ENCODE measurements around the gene SSBP2.

DNA sequence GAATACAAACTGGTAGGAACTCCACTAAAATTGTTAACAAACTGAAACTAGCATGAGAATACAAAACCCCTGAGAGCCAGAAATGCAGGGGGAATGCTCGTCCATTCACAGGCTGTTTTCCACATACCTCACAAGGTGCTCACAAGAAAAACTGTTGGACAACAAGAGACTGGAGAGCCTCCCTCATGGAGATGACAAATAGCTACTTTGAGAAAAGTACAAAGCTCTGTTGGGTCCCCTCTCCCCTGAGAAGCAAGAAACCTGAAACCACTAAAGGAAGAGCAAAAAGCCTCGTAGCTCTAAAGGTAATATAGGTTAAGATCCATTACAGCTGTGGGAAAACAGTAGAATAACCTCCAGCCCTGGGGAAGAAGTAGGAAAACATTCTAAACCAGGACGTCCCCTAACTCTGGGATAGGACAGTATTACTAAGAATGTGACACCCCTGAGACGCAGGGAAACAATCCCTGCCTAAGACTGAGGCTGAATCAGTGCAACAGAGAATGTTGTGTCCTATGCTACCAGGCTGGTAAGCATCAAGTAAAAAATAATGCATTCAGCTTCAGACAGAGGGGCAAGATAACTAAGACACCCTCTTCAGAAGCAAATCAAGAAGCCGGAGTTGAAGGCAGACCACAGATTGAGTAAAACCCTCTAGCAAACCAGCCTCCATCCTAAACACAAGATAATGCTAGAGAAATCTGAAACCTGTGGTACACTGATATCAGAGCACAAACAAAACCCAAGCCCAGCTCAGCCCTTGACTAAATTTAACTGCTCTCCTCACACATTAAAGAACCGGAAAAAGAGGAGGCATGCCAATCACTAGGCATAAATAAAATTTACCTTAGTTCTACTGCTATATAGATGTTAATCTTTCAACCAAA is 160.2 kb downstream of the SSBP2 start:
- TF ChIP-seq, protein P1, sequence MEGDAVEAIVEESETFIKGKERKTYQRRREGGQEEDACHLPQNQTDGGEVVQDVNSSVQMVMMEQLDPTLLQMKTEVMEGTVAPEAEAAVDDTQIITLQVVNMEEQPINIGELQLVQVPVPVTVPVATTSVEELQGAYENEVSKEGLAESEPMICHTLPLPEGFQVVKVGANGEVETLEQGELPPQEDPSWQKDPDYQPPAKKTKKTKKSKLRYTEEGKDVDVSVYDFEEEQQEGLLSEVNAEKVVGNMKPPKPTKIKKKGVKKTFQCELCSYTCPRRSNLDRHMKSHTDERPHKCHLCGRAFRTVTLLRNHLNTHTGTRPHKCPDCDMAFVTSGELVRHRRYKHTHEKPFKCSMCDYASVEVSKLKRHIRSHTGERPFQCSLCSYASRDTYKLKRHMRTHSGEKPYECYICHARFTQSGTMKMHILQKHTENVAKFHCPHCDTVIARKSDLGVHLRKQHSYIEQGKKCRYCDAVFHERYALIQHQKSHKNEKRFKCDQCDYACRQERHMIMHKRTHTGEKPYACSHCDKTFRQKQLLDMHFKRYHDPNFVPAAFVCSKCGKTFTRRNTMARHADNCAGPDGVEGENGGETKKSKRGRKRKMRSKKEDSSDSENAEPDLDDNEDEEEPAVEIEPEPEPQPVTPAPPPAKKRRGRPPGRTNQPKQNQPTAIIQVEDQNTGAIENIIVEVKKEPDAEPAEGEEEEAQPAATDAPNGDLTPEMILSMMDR (IDR thresholded peaks at IDR 0.05), result no peak
- no peak for TF ChIP-seq POLR2AphosphoS5 (IDR thresholded peaks at IDR 0.05)

All from suprapubic skin (tissue), 3 donors.